HG03432 (cell line): ENCODE data around the gene SCN3A.

Source experiments
- ATAC-seq: cut with Tn5 transposase; IDR thresholded peaks from one replicate; pipeline ENCODE4 v1.9.1; 2021; ENCODE audit warnings: mild to moderate bottlenecking, moderate library complexity; ENCODE audit not compliant: unreplicated experiment

Gene SCN3A

DNA sequence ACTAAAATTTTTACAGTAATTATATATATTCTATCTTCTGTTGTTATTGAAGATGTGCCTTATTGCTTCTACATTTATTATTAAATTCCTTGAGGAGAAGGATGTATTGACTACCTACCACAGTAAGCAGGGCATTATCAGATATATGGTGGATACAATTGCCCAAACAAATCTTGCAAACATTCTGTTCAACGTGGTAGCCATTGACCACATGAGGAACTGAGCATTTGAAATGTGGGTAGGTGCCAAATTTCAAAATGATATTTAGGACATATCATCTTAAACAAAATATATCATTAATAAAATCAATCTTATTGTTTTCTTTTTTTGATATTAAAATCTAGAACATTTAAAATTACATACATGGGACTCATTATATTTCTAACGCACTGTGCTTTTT is 11.1 kb downstream of the SCN3A start:
- ATAC-seq = peak; percentile 38

DNA sequence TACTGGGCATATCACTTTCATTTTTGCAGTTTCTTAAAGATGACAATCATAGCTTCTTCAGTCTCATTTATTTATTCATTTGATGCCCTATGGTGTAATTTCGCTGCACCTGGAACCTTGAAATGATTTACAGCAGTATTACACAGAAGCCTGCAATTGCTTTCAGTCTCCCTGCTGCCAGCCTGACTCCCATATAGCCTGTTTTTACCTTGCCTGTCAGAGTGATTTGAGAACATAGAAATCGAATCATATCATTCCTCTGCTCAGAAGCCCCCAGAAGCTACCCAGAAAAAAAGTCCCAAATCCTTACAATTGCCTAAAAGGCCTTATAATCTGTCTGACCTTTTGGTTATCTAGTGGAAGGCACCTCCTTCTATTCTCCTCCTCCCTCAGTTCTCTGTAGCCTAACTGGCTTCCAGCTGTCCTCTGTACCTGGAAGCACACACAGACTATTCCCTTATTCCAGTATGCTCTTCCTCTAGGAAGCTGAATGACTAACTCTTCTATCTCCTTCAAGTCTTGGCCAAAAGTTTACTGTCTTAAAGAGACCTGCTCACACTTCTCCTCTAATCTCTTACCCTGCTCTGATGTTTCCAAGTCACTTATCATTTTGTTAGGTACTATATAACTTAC is 12.6 kb downstream of the SCN3A start:
- ATAC-seq = no peak

DNA sequence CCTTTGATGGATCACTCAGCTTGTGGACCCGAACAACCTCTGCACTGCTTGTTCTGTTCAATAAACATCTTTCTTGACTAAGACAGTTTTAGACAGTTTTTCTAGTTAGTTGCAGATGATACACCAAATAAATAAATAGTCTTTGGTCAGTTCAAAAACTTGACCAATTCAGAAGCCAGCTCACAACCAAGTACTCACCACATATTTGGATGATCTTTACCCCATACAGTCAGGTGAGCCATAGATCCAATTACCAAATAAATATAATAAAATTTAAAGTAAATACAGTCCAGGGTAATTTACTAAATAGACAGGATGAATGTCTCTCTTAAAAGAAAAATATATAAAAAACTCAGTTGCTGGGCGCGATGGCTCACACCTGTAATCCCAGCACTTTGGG is 18.2 kb downstream of the SCN3A start:
- ATAC-seq = no peak

DNA sequence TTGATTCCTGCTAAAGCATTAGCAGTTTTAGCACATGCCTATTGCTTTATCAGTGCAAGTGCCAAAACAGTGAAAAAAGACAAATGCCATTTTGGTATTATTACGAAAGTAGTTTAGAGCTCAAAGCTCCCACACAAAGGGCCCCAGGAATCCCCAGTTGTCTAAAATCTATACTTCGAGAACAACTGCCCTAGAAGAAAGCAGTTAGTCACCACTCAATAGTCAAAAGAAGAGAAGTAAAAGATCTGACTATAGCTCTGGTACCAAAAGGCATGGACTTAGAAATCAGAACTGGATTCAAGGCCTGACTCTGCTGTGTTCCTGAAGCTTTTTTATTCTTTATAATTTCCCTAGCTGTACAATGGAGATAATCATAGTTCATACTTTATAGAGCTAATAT is 21.8 kb downstream of the SCN3A start:
- ATAC-seq = no peak

DNA sequence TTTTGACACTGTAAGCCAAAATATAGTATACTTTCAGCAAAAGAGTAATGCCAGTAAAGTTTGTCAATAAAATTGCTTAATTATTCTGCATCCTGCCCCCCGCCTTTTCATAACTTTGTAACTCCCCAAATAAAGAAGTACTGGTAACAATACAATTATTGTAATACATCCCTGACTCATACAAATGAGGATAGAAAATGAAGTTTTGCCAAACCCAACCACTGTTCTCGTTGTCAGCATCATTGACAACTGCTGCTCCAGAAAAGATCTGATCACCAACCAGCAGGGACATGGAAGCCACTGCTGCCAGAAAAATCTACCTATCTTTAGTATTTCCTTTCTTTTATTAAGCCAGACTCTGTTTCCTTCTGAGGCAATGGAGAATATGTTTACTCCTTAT is 27.1 kb downstream of the SCN3A start:
- ATAC-seq = no peak

DNA sequence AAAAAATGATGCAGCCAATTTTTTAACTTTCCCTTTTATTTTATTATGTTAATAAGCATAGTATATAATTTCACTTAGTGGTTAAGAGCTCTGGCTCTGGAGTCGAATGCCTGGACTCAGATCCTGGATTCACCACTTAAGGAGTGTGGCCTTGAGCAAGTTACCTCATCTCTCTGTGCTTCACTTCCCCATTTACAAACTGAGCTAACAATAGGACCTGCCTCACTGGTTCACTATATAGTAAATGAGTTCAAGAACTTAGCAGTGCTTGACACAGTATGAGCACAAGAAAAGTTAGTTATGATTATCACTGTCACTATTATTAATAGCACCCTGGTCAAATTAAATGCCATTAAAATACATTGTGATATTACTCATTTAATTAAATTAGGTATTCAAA is 30.6 kb downstream of the SCN3A start:
- ATAC-seq = peak; percentile 75

DNA sequence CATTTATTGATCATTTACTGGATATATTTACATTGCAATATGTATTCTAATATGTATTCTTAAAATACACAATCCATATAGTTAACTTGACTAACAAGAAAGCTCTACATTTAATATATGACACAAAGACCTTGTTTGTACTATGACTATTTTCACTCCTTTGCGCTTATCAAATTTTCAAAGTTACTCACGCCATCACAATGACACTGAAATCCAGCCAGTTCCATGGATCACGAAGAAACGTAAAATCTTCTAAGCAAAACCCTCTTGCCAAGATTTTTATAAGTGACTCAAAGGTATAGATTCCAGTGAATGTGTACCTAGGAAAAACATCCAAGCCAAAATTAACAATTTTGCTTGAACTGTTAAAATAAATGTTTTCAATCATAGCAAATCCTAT is 39.6 kb downstream of the SCN3A start:
- no peak for ATAC-seq

DNA sequence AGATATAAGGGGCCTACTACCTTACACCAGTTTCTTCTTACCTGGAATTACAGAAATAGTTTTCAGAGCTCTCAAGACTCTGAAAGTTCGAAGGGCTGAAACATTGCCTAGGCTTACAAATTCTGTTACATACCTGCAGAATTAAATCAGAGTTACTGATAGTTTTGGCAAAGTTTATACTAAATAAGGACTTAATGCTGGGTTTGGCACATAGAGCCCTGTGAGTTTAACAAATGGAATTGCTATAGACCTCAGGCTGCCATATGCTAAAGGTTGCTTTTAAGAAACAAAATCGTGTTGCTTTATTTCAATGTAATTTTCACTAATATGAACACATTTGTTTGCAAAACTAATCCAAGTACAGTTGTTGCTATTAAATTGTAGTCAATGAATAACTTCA is 40.1 kb downstream of the SCN3A start:
- no peak for ATAC-seq

DNA sequence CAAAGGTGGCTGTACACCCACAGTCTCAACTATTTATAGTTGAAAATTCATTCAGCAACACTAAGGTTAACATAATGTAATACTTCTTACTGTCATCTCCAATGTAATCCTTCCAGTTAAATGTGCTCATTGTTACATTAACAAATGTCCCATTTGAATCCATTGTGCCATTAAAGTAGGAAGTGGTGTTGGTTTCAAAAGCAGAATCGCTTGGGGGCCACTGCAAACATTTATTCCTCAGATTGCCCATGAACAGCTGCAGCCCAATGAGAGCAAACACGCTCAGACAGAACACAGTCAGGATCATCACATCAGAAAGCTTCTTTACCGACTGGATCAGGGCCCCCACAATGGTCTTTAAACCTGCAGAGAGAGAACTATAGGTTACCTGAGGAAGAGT is 41.4 kb downstream of the SCN3A start:
- no peak for ATAC-seq

DNA sequence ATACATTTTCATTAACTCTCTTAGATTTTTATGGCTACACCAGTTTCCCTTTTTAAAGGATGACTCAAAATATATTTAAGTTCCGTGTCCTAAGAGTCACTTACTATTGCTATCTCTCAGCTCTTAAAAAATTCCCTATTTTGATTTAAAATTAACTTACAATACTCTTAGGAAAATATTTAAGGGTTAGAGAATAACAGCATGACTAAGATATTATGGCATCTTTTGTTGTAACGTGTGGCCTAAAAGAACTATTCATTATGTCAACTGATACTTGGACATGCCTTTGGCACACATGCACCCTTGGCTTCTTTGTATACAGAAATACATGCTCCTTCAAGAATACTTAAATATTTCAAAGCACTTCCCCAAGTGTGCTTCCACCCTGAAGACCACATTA is 42.3 kb downstream of the SCN3A start:
- ATAC-seq = no peak

DNA sequence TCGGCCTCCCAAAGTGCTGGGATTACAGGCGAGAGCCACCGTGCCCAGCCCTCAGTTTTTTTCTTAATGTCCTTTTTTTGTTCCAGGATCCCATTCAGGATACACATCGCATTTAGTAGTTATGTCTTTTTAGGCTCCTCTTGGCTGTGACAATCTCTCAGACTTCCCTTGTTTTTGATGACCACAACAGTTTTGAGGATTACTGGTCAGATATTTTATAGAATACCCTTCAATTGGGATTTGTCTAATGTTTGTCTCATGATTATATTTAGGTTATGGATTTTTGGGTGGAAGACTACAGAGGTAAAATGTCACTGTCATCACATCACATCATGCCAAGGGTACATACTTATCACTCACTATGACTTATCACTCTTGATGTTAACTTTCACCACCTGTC is 46.7 kb downstream of the SCN3A start:
- ATAC-seq = no peak

DNA sequence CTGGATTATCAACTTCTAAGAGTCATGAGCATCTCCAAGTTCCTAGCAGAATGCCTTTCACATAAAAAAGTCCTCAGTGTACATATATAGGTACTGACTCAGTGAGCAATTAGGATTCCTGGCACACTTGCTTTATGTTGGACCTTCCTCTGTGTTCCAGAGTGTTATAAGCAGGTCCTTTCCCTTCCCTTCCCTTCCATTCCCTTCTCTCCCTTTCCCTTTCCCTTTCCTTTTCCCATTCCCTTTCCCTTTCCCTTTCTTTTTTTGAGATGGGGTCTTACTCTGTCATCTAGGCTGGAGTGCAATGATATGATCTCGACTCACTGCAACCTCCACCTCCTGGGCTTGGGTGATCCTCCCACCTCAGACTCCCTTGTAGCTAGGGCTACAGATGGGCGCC is 48.7 kb downstream of the SCN3A start:
- no peak for ATAC-seq

DNA sequence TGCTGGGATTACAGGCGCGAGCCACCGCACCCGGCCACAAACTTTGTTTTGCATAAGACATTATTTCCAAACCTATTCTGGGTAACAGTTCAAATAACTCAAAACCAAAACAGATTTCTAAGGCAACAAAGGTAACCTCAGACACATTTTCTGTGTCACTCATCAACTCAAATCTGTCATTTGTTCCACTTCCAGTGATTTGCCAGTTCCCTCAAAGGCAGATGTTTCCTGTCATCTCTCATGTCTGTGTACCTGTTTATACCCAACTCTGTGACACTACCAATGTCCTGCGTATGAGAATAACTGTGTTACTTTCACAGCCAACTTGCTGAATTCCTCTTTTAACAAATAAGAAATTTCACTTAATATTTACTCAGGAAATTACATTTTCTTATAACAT is 54.4 kb downstream of the SCN3A start:
- ATAC-seq = peak; percentile 93

DNA sequence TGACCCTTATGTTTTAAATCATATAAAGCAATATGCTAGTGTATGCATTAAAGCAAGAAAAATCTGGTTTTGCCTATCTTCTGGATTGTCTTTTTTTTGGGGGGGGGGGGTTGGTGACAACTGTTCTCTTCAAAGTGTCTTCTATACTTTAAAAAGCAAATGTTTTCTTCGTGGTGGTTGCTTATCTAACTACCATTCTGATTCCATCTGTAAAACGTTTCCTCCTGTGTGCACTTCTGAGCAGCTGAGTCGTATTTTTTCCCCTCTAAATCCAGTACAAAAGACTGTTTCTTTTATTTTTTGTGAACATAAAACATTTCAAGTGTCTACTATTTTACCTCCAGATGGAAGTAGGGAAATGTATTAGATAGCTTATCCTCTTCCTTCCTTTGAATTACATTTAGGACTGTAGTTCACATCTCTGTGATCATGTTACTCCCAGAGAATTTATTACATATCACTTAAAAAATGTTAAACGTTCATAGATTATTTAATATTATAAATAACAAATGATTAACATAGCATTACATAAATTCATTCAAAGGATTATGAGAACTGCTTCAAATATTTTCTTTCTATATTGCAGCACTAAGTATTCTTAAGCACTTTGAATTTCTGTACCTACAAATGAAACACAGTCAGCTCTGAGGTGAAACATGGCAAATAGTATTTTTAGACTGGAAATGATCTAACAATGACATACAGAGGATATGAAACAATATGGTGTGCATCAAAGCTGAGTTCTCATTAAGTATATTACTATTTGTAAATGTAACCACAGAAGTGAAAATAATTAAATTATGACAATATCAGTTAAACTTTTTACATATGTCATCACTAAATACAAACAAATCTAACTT is 56.4 kb downstream of the SCN3A start:
- ATAC-seq = no peak

DNA sequence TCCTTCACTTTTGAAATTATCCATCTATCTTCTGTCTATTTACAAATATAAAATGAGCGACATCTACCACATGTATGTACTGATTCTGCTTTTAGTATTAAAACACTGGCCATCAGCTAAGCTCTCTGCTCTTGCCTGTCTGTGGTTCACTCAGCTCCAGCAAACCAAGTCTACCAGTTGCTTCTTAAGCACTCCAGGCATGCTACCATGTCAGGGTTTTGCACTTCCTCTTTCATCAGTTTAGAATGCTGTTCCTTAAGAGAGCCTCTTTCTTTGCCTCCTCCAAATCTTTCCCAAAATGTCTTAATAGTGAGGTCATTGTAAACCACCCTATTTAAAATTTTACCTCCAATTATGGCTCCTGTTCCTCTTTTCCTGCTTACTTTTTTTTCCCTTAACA is 59.5 kb downstream of the SCN3A start:
- peak; percentile 63 for ATAC-seq

DNA sequence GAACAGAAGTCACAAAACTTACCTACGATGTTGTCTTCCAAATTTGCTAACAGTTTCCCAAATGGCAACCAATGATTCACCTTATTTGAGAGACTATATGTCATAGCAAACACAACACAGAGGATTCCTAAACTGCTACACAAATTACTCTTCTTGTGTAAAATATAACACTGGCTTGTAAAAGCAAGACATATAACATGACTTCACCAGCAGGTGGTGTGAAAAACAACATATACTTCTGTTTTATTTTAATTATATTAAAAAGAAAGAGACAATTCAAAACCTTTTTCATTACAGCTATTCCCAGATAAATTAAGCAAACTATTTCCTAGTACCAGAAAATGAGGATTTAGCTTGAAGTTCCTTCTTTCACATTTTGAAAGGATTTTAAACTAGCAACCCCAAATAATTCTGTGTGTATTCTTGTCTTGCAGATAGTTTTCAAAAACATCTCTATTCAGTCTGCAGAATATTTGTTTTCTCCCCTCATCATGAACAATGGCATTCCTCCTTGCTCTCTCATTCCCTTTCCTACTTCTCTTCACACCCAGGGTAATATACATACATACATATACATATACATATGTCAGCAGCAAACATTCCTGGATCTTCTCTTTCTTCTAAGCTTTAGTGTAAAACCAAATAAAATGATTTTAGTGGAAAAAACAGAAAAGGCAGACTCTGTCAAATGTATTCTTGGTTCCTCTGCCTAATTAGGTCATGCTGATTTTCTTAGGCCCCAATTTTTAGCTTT is 62.1 kb downstream of the SCN3A start:
- no peak for ATAC-seq

DNA sequence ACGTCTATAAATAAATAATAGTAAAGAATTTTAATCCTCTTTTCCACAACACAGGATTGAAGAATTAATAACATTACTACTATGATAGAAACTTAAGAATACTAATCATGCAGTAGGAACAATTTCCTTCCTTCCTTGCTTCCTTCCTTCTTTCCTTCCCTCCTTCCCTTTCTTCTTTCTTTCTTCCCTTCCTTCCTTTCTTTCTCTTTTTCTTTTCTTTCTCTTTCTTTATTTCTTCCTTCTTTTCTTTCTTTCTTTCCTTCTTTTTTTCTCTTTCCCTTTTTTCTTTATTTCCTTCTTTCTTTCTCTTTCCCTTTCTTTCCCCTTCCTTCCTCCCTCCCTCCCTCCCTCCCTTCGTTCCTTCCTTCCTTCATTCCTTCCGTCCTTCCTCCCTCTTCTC is 77.6 kb downstream of the SCN3A start:
- ATAC-seq = no peak

DNA sequence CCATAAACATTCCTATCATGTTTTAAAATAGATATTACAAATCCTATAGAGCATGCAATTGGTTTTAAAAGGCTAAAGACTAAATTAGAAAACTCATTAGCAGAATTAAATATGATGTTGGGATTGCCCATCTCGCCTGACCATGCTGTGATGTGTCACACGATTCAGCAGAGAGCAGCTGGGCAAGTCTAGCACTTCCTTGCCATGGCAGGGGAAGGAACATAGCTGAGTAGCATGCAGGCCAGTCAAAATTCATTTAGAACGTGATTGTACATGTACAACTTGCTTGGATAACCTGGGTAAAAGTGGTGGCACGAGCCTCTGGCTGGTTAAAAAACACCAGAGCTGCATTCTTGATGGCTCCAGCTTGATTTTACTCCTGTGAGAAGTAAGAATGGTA is 81.3 kb downstream of the SCN3A start:
- ATAC-seq = no peak

DNA sequence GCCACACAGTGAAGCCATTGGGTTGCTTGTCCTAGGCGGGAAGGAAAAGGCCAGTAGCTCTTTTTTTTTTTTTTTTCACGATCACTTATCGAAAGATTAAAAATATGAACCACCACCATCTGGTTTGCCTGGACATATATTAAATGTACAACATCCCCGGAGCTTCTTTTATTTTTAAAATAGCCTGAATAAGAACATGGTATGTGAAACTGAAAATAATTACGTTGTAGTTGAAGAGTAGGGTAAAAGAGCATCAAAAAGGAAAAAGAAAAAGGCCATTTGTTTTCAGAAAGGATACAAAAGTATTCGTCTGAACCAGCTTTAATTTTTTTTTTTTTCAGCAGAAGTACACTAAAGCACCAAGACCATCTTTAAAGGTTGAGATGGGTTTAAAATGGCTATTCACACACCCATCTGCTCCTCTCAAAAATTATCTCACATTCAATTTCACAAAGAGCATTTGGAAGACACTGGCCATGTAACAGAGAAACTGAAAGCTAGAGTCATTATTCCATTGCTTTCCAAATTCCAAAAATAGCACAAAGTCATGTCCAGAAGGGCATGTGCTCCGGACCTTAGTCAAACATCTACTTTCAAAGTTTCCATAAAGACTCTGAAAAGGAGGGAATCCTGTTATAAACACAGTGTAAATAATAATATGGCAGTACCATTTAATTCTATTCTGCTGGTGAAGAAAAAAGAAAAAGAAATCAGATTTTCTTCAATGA is 82.9 kb downstream of the SCN3A start:
- ATAC-seq = no peak

DNA sequence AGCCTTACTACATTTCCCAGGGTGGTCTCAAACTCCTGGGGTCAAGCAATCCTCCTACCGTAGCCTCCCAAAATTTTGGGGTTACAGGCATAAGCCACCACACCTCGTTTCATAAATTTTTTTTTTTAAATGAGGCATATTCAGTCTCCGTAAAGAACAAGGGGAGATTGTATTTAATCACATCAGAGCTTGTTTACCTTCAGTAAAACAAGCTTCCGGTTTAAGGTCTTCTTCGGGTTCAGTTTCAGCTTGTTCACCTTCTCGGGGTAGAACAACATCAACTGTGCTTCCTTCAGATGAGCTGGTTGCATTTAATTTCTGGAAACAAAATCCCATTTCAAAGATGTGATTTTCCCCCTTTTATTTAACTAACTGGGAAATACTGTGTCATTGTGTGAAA is 88.6 kb downstream of the SCN3A start:
- no peak for ATAC-seq

DNA sequence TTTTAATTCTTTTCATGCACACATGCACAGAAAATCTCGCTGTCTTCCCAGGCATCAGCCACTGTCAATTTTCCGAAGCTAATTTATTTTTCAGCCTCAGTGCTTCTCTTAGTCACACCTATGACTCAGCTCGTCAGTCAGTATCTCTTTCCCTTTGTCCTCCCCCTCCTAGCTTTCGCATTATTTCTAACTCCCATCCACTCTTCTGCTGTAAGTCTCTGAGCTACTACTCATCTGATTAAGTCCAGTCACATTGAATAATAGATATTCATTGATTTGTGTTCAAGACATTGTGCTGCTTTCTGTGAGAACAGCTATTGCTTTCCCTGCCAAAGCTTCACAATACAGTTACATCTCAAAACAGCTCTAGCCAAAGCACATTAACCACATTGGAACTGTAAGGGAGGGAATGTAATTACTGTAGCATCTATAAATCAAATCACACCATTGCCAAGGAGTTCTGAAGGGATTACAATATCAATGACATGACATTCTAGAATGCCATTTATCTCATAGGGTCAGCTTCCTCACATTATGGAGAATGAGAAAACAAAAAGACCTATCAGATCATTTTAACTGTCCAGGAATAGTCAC is 89.4 kb downstream of the SCN3A start:
- no peak for ATAC-seq
